Thoracic aorta (tissue), 2 donors: ENCODE results near the gene CEP44. TPM values are rescaled to one million over a fixed set of nuclear protein-coding genes. Genes with fewer than 3 reads are reported as not detected.

ENCODE experiments used
- ATAC-seq: fragments of 150-250 bp; one replicate; pipeline ENCODE4 v1.8.0; 2017; ENCODE audit warnings: low read depth; ENCODE audit not compliant: insufficient number of reproducible peaks, low FRiP score
- DNase-seq: peaks from one replicate; pipeline ENCODE4 v3.0.0-alpha.2; 2020; ENCODE audit warnings: low spot score
- H3K27ac ChIP-seq, 2 donors: fragments of 200-600 bp; sonication (generic); 1 replicate in 1 of 2; 2 replicates in 1 of 2; pipeline ENCODE4 v1.5.1; 2016; ENCODE audit warnings: mild to moderate bottlenecking in 2 of 2, moderate library complexity in 2 of 2
- H3K27me3 ChIP-seq: fragments of 200-600 bp; sonication (generic); replicated peaks from 2 replicates; pipeline ENCODE4 v1.6.0; 2016; ENCODE audit warnings: mild to moderate bottlenecking; ENCODE audit not compliant: insufficient read depth
- H3K36me3 ChIP-seq: fragments of 200-600 bp; sonication (generic); one replicate; pipeline ENCODE4 v1.5.1; 2016
- H3K4me1 ChIP-seq, 2 donors: fragments of 200-600 bp; sonication (generic); 1 replicate in 1 of 2; 2 replicates in 1 of 2; pipeline versions ENCODE4 v1.5.1 to v1.6.0; 2016; ENCODE audit warnings: low read depth in 2 of 2, mild to moderate bottlenecking in 1 of 2; ENCODE audit not compliant: control insufficient read depth in 1 of 2
- H3K4me3 ChIP-seq: fragments of 200-600 bp; sonication (generic); 2 replicates; pipeline ENCODE4 v1.5.1; 2016; ENCODE audit warnings: mild to moderate bottlenecking
- H3K9me3 ChIP-seq: fragments of 200-600 bp; sonication (generic); 2 replicates; pipeline ENCODE4 v1.5.1; 2016
- total RNA-seq, 2 donors: library from RNA; depleted of rRNA; stranded (reverse); fragments of >200 nt; gene quantifications; one replicate each; pipeline versions ENCODE4 v1.1.0 to v1.2.3, GENCODE V29; 2016
- TF ChIP-seq, protein P1 (sequence below): fragments of 200-600 bp; sonication (generic); IDR thresholded peaks from one replicate; pipeline ENCODE4 v1.5.1; 2019; ENCODE audit warnings: antibody characterized with exemption

Gene CEP44
- total RNA-seq, 2 donors from 2014 or later, result 15.3 to 18.2 TPM

DNA sequence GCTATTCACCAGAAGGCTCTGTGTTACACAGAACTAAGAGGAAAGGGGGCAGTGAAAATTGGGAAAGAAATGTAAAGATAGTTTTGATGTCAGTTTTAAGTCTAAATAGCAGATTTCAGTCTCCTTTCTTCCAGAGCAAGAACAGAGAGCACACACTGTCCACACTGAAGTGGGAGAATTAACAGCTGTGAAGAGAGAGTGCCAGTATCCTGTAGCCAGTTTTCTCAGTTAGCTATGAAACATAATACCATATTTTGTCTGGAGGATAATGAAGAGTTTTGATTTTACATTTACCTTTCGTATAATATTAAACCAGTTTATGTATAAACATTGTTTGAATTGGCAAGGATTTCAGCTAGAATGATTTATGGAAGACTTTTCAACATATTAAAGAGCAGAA, 35.3 kb upstream of the CEP44 start:
- no peak overlapping the region for H3K4me3 ChIP-seq
- H3K9me3 ChIP-seq, result no peaks in the 10 kb centered on the region
- H3K4me1 ChIP-seq, result no peaks in the 10 kb centered on the region
- TF ChIP-seq, protein P1, sequence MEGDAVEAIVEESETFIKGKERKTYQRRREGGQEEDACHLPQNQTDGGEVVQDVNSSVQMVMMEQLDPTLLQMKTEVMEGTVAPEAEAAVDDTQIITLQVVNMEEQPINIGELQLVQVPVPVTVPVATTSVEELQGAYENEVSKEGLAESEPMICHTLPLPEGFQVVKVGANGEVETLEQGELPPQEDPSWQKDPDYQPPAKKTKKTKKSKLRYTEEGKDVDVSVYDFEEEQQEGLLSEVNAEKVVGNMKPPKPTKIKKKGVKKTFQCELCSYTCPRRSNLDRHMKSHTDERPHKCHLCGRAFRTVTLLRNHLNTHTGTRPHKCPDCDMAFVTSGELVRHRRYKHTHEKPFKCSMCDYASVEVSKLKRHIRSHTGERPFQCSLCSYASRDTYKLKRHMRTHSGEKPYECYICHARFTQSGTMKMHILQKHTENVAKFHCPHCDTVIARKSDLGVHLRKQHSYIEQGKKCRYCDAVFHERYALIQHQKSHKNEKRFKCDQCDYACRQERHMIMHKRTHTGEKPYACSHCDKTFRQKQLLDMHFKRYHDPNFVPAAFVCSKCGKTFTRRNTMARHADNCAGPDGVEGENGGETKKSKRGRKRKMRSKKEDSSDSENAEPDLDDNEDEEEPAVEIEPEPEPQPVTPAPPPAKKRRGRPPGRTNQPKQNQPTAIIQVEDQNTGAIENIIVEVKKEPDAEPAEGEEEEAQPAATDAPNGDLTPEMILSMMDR, result no peak
- H3K27me3 ChIP-seq, result no peaks in the 10 kb centered on the region
- H3K27ac ChIP-seq, result no peak overlapping the region
- no peak for ATAC-seq
- no peak for DNase-seq
- H3K36me3 ChIP-seq, result no peaks in the 10 kb centered on the region

DNA sequence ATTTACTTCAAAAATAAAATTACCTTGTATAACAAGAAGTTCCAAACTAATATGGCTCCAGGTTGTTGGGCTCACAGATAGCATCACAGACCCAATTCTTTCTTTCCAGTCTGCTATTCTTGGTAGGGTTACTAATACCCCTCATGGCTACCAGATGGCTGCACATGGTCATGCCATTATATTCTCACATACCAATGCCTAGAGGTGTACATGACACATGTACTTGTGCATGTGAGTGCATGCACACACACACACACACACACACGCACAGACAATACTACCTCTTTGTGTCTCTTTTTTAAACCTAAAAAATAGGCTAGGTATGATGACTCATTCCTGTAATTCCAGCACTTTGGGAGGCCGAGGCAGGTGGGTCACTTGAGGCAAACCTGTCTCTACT, 31.3 kb upstream of the CEP44 start:
- Histone ChIP-seq H3K27me3 (no peaks in the 10 kb centered on the region), H3K4me3 (no peak overlapping the region), H3K9me3 (no peaks in the 10 kb centered on the region), H3K36me3 (no peaks in the 10 kb centered on the region), H3K4me1 (peaks cover 8 to 14% of the 10 kb centered on the region in 2 donors), H3K27ac (no peak overlapping the region)
- no peak for ATAC-seq
- DNase-seq, result no peak
- TF ChIP-seq, protein P1, result no peak

DNA sequence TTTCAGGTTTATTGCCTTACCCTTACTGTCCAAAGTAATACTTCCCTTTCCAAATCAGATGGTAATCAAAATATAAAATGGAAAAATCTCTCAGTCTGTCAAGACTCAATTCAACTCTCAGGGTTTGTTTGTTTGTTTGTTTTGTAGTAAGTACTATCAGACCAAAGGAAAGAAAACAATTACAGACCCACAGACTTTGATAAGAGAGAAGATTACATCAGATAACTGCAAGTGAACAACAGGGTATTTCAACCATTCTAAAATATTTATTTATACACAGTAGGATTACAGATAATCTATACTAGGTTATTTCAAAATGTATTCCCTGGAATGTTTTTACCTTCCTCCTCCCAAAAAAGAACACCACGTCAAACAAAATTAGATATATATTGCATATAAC, 29.1 kb upstream of the CEP44 start:
- ATAC-seq (no peak), DNase-seq (no peak)
- Histone ChIP-seq H3K4me3 (no peak overlapping the region), H3K9me3 (no peaks in the 10 kb centered on the region), H3K27me3 (no peaks in the 10 kb centered on the region), H3K4me1 (peaks cover 8 to 14% of the 10 kb centered on the region in 2 donors), H3K27ac (no peak overlapping the region), H3K36me3 (no peaks in the 10 kb centered on the region)
- TF ChIP-seq, protein P1, result no peak

DNA sequence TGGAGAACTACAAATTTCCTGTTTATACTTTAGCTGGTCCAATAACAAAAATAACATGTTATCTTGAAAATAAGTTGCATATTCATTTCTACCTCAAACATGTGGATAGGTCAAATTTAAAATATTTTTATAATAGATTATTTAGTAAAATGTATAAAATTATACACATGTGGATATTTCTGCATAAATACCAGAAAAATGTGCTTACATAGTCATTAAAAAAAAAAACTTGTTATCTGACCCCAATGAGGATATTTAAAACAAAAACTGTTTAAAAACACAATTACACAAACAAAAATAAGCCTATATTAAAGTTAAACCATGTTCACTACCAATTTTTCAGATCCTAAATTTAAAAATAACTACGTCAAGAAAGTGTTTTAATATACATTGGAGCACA, 28.3 kb upstream of the CEP44 start:
- H3K4me3 ChIP-seq, result no peak overlapping the region
- H3K27ac ChIP-seq, result no peak overlapping the region
- TF ChIP-seq, protein P1, result no peak
- H3K4me1 ChIP-seq, result peaks cover 8 to 14% of the 10 kb centered on the region in 2 donors
- ATAC-seq (no peak), DNase-seq (no peak)
- no peaks in the 10 kb centered on the region for H3K27me3 ChIP-seq
- H3K36me3 ChIP-seq, result no peaks in the 10 kb centered on the region
- no peaks in the 10 kb centered on the region for H3K9me3 ChIP-seq

DNA sequence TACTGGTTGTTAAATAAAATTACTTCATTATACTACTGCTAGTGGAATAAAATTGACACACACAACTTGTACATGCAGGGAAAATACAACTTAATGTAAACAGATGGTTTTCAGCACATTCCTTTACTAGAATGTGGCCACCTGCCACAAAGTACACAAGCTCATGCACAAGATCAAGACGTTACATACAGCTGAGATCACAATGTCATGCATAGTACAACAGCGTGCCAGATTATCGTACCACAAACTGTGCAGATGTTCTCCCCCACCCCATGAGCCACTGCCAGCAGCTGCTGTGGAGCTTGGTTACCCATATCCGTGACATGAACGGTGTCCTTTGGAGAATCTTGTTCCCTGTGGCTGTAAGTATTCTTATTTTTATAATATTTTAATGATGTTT, 27.9 kb upstream of the CEP44 start:
- ATAC-seq (no peak), DNase-seq (no peak)
- no peak overlapping the region for H3K4me3 ChIP-seq
- no peaks in the 10 kb centered on the region for H3K36me3 ChIP-seq
- H3K27ac ChIP-seq, result no peak overlapping the region
- H3K9me3 ChIP-seq, result no peaks in the 10 kb centered on the region
- peaks cover 8 to 14% of the 10 kb centered on the region in 2 donors for H3K4me1 ChIP-seq
- TF ChIP-seq, protein P1, result no peak
- H3K27me3 ChIP-seq, result no peaks in the 10 kb centered on the region
